ENCODE data around the gene RSPRY1.

GRCh38 chr16:57151369-57151768 lies 34.8 kb upstream of the RSPRY1 start:
- TF ChIP-seq EZH2phosphoT487 (IDR thresholded peaks at IDR 0.05; ENCODE audit: insufficient read depth, low read depth) (no peak), EZH2 (IDR thresholded peaks at IDR 0.05; ENCODE audit: insufficient read depth, poor library complexity, severe bottlenecking) (no peak)

Data from GM23248 (cell line).